GM23248 (cell line): Measurements from ENCODE around the gene ABCA8. TPM values are rescaled to one million over a fixed set of nuclear protein-coding genes. Genes with fewer than 3 reads are reported as not detected.
"Not testable (repeated sequence)": the region's sequence is repeated elsewhere in the genome, so short reads cannot be mapped to it uniquely, and the experiment has no call there.

Experiments
- DNase-seq: peaks from one replicate; pipeline ENCODE4 v3.0.0-alpha.2; 2015
- H2AFZ ChIP-seq: fragments of 200-600 bp; sonication (generic); 2 replicates; pipeline ENCODE4 v1.6.1; 2016; ENCODE audit warnings: antibody characterized with exemption
- H3F3A ChIP-seq: fragments of 200-600 bp; sonication (generic); 2 replicates; pipeline ENCODE4 v1.6.1; 2016; ENCODE audit warnings: mild to moderate bottlenecking, antibody characterized with exemption, mixed run types; ENCODE audit not compliant: insufficient read depth
- H3K27ac ChIP-seq: fragments of 200-600 bp; sonication (generic); 2 replicates; pipeline ENCODE4 v1.5.1; 2016; ENCODE audit warnings: mild to moderate bottlenecking
- H3K27me3 ChIP-seq: fragments of 200-600 bp; sonication (generic); replicated peaks from 2 replicates; pipeline ENCODE4 v1.6.1; 2016; ENCODE audit warnings: mild to moderate bottlenecking; ENCODE audit not compliant: insufficient read depth
- H3K36me3 ChIP-seq: fragments of 200-600 bp; sonication (generic); 2 replicates; pipeline ENCODE4 v1.6.1; 2016; ENCODE audit warnings: low read depth, mild to moderate bottlenecking
- H3K4me1 ChIP-seq: fragments of 200-600 bp; sonication (generic); 2 replicates; pipeline ENCODE4 v1.6.1; 2016; ENCODE audit warnings: mild to moderate bottlenecking; ENCODE audit not compliant: insufficient read depth
- H3K4me2 ChIP-seq: fragments of 200-600 bp; sonication (generic); one replicate; pipeline ENCODE4 v1.6.1; 2016; ENCODE audit warnings: mild to moderate bottlenecking; ENCODE audit not compliant: unreplicated experiment
- H3K4me3 ChIP-seq: fragments of 200-600 bp; sonication (generic); 2 replicates; pipeline ENCODE4 v1.5.1; 2016; ENCODE audit warnings: mild to moderate bottlenecking
- H3K79me2 ChIP-seq: fragments of 200-600 bp; sonication (generic); 2 replicates; pipeline ENCODE4 v1.6.1; 2016; ENCODE audit warnings: mild to moderate bottlenecking; ENCODE audit not compliant: insufficient read depth
- H3K9ac ChIP-seq: fragments of 200-600 bp; sonication (generic); 2 replicates; pipeline ENCODE4 v1.6.1; 2016; ENCODE audit warnings: mild to moderate bottlenecking
- H3K9me2 ChIP-seq: fragments of 200-600 bp; sonication (generic); 2 replicates; pipeline ENCODE4 v1.6.1; 2016; ENCODE audit warnings: mixed run types, mild to moderate bottlenecking, moderate library complexity; ENCODE audit not compliant: insufficient read depth
- H3K9me3 ChIP-seq: fragments of 200-600 bp; sonication (generic); one replicate; pipeline ENCODE4 v1.6.1; 2017; ENCODE audit warnings: low read depth
- H4K20me1 ChIP-seq: fragments of 200-600 bp; sonication (generic); 2 replicates; pipeline ENCODE4 v1.6.0; 2016; ENCODE audit not compliant: insufficient read depth
- EZH2 ChIP-seq: fragments of 200-600 bp; sonication (generic); IDR thresholded peaks from 2 replicates; pipeline ENCODE4 v1.6.1; 2018; ENCODE audit warnings: antibody characterized with exemption, mild to moderate bottlenecking; ENCODE audit not compliant: insufficient read depth, poor library complexity, severe bottlenecking
- EZH2phosphoT487 ChIP-seq: fragments of 200-600 bp; sonication (generic); IDR thresholded peaks from 2 replicates; pipeline ENCODE4 v1.6.1; 2018; ENCODE audit warnings: antibody characterized with exemption, moderate library complexity, mild to moderate bottlenecking, low read depth; ENCODE audit not compliant: insufficient read depth
- WGBS, 2 experiments: methylation state at CpG; one replicate each; pipeline ENCODE4 v1.1.6; 2015 to 2017; ENCODE audit warnings: low lambda C conversion rate in 2 of 2, low coverage in 1 of 2; ENCODE audit errors: missing lambda C conversion rate in 2 of 2; 5-methylcytosine and 5-hydroxymethylcytosine counted together
- in situ Hi-C: fragments of 300-500 bp; cut with MboI; formaldehyde crosslinking; loops from 2 replicates; pipeline ENCODE4 v1.15.0; 2020
- polyA plus RNA-seq: library from polyadenylated mRNA; unstranded; fragments of >200 nt; fragmentation: Nextera tagmentation; extraction: Ambion mirVana; gene quantifications from 2 replicates; pipeline ENCODE4 v1.2.1, GENCODE V29; 2016
- total RNA-seq: library from RNA; depleted of rRNA; stranded (reverse); fragments of >200 nt; shearing (Covaris generic); gene quantifications from 2 replicates; pipeline ENCODE4 v1.2.3, GENCODE V29; 2014

Gene ABCA8
- total and polyA plus RNA-seq, 2 experiments from 2014 or later, result 4.4 to 8.0 TPM

DNA sequence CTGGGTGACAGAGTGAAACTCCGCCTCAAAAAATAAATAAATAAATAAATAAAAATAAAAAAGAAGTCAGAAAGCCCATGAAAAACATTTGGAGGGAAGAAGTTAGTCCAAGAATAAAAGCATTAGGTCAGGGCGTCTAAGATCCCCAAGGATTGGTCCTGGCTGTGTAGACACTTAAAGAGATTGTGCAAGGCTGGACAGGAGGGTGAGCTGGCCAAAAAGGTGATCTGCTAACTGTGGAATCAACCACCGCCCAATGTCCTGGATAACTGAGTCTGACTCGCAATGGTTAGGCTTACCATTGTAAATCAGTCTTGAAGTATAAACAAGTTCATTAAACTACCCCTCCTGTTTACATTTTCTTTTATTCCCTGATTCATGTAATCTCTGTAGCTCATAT lies 8.8 kb upstream of the ABCA8 start:
- Histone ChIP-seq H2AFZ (no peak overlapping the region), H3K36me3 (no peaks in the 10 kb centered on the region), H3F3A (no peaks in the 10 kb centered on the region), H3K27me3 (no peaks in the 10 kb centered on the region), H3K4me3 (no peak overlapping the region), H3K4me1 (no peaks in the 10 kb centered on the region), H4K20me1 (no peaks in the 10 kb centered on the region), H3K79me2 (no peaks in the 10 kb centered on the region), H3K9ac (no peak overlapping the region), H3K9me2 (no peaks in the 10 kb centered on the region), H3K4me2 (no peak overlapping the region), H3K9me3 (no peaks in the 10 kb centered on the region), H3K27ac (no peak overlapping the region)
- in situ Hi-C loops, result no loop called here
- TF ChIP-seq EZH2phosphoT487 (no peak), EZH2 (no peak)
- 83 to 87% methylated on average over 4 of the region's 4 CpGs for whole genome bisulfite sequencing, 2 experiments
- peak; percentile 36 for DNase-seq

DNA sequence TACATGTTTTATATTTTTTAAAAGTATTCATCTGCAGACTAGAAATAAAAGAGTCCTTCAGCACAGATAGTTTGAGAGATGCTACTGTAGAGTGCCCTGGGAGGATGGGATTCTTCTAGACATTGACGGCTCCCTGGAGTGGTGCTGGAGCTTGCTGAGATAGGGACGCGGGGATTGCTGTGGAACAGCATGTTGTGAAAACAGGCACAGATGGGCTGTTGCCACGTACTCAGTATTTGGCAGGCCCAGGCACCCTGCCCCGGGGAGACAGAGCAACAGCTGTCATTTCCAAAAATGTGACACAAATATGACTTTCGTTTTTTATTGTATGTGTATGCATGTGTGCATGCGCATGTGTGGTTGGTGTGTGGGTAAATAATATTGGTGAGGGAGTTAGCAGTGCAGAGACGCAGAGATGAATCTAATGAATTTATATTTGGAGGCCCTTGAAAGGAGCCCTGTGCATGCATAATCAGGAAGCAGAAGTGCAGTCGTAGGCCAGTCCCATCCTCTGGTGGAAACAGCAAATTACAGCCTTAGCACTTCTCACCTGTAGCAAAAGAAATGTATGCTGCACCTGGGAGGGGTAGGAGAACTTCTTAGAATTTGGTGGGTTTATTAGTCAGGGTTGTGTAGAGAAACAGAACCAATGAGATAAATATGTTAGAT lies 6.2 kb upstream of the ABCA8 start:
- Histone ChIP-seq H2AFZ (peak overlapping the region; percentile 60; the same call in 1 of the 2 replicates), H3K9ac (no peak overlapping the region), H3F3A (no peaks in the 10 kb centered on the region), H3K9me3 (no peaks in the 10 kb centered on the region), H4K20me1 (no peaks in the 10 kb centered on the region), H3K36me3 (no peaks in the 10 kb centered on the region), H3K4me2 (no peak overlapping the region), H3K27me3 (no peaks in the 10 kb centered on the region), H3K4me1 (no peaks in the 10 kb centered on the region), H3K9me2 (no peaks in the 10 kb centered on the region), H3K79me2 (no peaks in the 10 kb centered on the region), H3K27ac (no peak overlapping the region), H3K4me3 (no peak overlapping the region)
- DNase-seq, result peak; percentile 10
- TF ChIP-seq EZH2phosphoT487, result no peak
- in situ Hi-C loops, result no loop called here
- whole genome bisulfite sequencing, 2 experiments, result 16 to 19% methylated on average over 9 of the region's 9 CpGs

DNA sequence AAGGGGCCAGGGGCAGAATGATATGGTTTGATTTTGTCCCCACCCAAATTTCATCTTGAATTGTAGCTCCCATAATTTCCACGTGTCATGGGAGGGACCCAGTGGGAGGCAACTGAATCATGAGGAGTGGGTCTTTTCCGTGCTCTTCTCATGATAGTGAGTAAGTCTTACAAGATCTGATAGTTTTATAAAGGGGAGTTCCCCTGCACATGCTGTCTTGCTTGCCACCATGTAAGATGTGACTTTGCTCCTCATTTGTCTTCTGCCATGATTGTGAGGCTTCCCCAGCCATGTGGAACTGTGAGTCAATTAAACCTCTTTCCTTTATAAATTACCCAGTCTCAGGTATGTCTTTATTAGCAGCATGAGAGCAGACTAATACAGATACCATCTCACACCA lies 3.9 kb upstream of the ABCA8 start:
- H3K9me3 ChIP-seq, H3K9me2 ChIP-seq, H3K9ac ChIP-seq, H3F3A ChIP-seq, in situ Hi-C loops, H3K79me2 ChIP-seq, H3K27ac ChIP-seq, H3K4me3 ChIP-seq, H3K36me3 ChIP-seq, H3K27me3 ChIP-seq, DNase-seq, H4K20me1 ChIP-seq, H2AFZ ChIP-seq, H3K4me2 ChIP-seq: not testable (repeated sequence)
- H3K4me1 ChIP-seq, result peaks cover 19% of the 10 kb centered on the region
- 88 to 94% methylated on average over 2 of the region's 2 CpGs for WGBS, 2 experiments

DNA sequence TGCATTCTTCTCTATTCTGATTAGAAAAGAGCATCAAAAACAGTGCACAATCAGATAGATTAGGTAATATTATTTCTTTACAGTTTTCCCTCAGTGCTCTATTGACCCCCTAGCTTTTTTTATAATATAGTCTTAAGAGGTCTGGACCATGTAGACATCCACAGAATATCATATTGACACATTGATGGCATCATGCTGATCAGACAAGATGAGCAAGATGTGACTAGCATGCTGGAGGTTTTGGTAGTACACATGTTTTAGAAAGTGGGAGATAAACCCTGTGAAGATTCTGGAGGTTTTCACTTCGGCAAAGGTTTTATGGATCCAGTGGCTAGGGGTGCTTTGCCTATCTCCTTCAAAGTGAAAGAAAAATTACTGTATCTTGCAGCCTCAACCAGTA lies 2.8 kb upstream of the ABCA8 start:
- Histone ChIP-seq H3K9ac (no peak overlapping the region), H3K27ac (no peak overlapping the region), H3K4me1 (peaks cover 20% of the 10 kb centered on the region), H3K4me3 (no peak overlapping the region), H3K27me3 (no peaks in the 10 kb centered on the region), H3K79me2 (no peaks in the 10 kb centered on the region), H2AFZ (no peak overlapping the region), H4K20me1 (no peaks in the 10 kb centered on the region), H3K9me3 (no peaks in the 10 kb centered on the region), H3F3A (peaks cover 7% of the 10 kb centered on the region), H3K9me2 (no peaks in the 10 kb centered on the region), H3K4me2 (no peak overlapping the region), H3K36me3 (no peaks in the 10 kb centered on the region)
- in situ Hi-C loops, result no loop called here
- 94 to 100% methylated on average over 1 of the region's 1 CpG for WGBS, 2 experiments
- no peak for DNase-seq
- TF ChIP-seq EZH2 (no peak), EZH2phosphoT487 (no peak)

DNA sequence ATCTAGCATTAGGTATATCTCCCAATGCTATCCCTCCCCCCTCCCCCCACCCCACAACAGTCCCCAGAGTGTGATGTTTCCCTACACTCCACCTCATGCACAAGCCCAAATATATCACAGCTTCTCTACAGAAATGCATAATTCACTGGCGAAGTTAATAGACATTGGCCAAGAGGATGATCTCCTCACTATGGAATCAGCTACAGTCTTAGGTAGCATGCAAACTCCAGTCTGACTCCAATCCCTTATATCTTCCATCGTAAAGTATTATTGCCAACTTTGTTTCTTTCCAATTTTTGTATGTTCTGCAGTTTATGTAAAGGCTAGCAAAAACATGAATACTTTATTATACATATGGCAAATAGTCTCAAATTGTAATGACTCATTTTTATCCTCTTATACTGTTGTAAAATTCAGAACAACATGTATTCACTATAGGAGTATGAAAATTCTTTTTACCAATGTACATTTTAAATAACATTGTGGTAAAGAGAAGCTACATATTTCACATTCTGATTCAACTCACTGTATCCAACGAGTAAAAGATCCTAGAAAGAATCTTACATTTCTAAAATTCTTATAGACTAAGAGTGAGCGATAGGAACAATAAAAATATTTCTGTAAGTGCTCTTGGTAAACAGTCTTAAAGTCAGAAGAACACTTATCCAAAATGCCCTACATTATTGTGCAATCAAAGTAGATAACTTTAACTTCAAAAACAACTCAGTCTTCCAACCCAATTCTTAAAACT lies 871 bp downstream of the ABCA8 start:
- H3K9me3 ChIP-seq, result no peaks in the 10 kb centered on the region
- H3K9me2 ChIP-seq, result no peaks in the 10 kb centered on the region
- peak; percentile 69 for DNase-seq
- peak overlapping the region; percentile 62 for H3K4me3 ChIP-seq
- no peak for TF ChIP-seq EZH2phosphoT487
- no peak for TF ChIP-seq EZH2
- peak overlapping the region; percentile 66 for H3K27ac ChIP-seq
- no peaks in the 10 kb centered on the region for H3K27me3 ChIP-seq
- in situ Hi-C loops, result no loop called here
- peak overlapping the region; percentile 73 for H3K9ac ChIP-seq
- peak overlapping the region; percentile 80 for H2AFZ ChIP-seq
- H3K4me1 ChIP-seq, result peaks cover 20% of the 10 kb centered on the region
- 7 to 12% methylated on average over 4 of the region's 4 CpGs for WGBS, 2 experiments
- no peaks in the 10 kb centered on the region for H4K20me1 ChIP-seq
- no peaks in the 10 kb centered on the region for H3K36me3 ChIP-seq
- peak overlapping the region; percentile 83 for H3K4me2 ChIP-seq
- H3K79me2 ChIP-seq, result no peaks in the 10 kb centered on the region
- H3F3A ChIP-seq, result peaks cover 7% of the 10 kb centered on the region
